Body of pancreas (tissue), 4 donors: ENCODE data around the gene IBA57.

Experiments
- CTCF ChIP-seq, 7 experiments: fragments of 450-650 bp in 4 of 7; fragments of 200-600 bp in 3 of 7; sonication (generic) in 3 of 7; IDR thresholded peaks; one replicate each; pipeline ENCODE4 v1.5.1; 2016 to 2019; ENCODE audit warnings: antibody characterized with exemption in 7 of 7
- POLR2A ChIP-seq, 3 donors: fragments of 450-650 bp; IDR thresholded peaks; one replicate each; pipeline ENCODE4 v1.6.1; 2016; ENCODE audit warnings: antibody characterized with exemption in 3 of 3, mild to moderate bottlenecking in 2 of 3

- TF ChIP-seq POLR2A (IDR thresholded peaks at IDR 0.05) (no peak), CTCF (IDR thresholded peaks at IDR 0.05) (no peak)
Measured at GRCh38 chr1:228171221-228171891, 5.8 kb downstream of the IBA57 start.
